OCI-M2 (cell line): ENCODE results near the gene SUZ12.
"Not testable (repeated sequence)": the region's sequence is repeated elsewhere in the genome, so short reads cannot be mapped to it uniquely, and the experiment has no call there.

ENCODE experiments used
- DNase-seq: peaks from one replicate; lab custom pipeline; 2025; ENCODE audit not compliant: unreplicated experiment; lab: John Stamatoyannopoulos, UW

SUZ12 gene

GRCh38 chr17:32040246-32040645 lies 103.4 kb downstream of the SUZ12 start:
- DNase-seq = not testable (repeated sequence)

GRCh38 chr17:32041306-32041875 lies 104.6 kb downstream of the SUZ12 start:
- not testable (repeated sequence) for DNase-seq

GRCh38 chr17:32042266-32042665 lies 105.5 kb downstream of the SUZ12 start:
- not testable (repeated sequence) for DNase-seq

- not testable (repeated sequence) for DNase-seq
Measured at GRCh38 chr17:32045611-32046010, 108.8 kb downstream of the SUZ12 start.

- not testable (repeated sequence) for DNase-seq
Measured at GRCh38 chr17:32047663-32048062, 110.9 kb downstream of the SUZ12 start.
